ENCODE results near the gene PRR5L.

DNA sequence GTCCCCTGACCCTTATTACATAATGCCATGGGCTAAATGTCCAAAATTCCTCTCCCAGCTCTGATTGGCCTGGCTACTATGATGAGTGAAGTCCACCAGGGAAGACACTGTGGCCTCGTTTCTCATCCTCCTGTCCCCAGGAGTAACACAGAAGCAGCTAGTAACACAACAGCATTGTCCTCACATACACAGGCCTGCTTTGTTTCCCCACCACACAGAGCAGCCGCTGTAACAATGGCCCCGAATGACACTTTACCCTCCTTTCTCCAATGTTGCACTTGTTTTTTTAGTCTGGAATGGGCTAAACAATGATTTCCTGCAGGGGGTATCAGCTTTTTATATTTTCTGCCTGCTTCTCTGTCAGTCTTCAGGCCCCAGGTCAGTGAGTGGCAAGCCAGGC lies at the start of gene PRR5L:
- TF ChIP-seq, protein P1, sequence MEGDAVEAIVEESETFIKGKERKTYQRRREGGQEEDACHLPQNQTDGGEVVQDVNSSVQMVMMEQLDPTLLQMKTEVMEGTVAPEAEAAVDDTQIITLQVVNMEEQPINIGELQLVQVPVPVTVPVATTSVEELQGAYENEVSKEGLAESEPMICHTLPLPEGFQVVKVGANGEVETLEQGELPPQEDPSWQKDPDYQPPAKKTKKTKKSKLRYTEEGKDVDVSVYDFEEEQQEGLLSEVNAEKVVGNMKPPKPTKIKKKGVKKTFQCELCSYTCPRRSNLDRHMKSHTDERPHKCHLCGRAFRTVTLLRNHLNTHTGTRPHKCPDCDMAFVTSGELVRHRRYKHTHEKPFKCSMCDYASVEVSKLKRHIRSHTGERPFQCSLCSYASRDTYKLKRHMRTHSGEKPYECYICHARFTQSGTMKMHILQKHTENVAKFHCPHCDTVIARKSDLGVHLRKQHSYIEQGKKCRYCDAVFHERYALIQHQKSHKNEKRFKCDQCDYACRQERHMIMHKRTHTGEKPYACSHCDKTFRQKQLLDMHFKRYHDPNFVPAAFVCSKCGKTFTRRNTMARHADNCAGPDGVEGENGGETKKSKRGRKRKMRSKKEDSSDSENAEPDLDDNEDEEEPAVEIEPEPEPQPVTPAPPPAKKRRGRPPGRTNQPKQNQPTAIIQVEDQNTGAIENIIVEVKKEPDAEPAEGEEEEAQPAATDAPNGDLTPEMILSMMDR (IDR thresholded peaks at IDR 0.05): no peak
- TF ChIP-seq POLR2A (IDR thresholded peaks at IDR 0.05) (no peak), EP300 (IDR thresholded peaks at IDR 0.05) (no peak)

Data from tibial nerve (tissue), 4 donors.